ENCODE results near the gene ALDH7A1.

ALDH7A1 gene

DNA sequence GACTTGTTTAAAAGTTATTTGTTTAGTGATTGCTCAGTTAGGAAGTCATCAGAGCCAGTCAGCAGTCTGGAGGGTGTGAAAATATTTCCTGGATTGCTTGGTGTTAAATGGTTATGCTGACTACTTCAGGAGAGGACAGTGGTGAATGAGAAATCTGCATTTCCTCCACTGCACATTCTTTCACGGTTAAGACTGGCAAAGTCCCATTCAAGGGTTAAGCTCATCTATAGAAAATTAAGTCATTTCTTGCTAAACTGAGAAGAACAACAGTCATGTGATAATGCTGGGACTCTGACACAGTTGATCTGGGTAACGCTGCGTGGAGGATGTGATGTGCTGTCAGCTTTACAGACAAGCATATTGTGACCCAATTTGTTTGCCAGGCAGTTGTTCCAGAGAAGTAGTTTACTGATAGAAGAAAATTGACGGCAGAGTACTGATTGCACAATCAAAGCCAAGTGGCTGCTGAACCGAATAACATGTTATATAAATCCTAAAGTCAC is 91.4 kb downstream of the ALDH7A1 start:
- no peak for DNase-seq

- no peak for DNase-seq
Measured at GRCh38 chr5:126501448-126501847, 93.6 kb downstream of the ALDH7A1 start.

GRCh38 chr5:126499853-126500342 is 95.1 kb downstream of the ALDH7A1 start:
- no peak for DNase-seq

DNA sequence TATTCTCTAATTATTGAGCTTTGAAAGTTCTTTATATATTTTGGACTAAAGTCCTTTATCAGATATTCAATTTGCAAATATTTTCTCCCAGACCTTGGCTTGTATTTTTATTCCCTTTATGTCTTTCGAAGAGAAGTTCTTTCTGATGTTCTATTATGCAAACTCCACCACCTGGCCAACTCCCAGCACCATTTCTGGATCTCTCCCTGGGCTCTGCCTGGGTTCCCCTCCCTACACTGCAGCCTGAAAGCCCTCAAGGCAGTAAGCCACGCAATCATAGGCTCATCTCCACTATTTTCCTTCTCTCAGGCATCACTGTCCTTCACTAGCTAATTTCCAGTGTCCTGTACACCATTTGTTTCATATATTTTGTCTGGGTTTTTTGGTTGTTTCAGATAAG is 95.7 kb downstream of the ALDH7A1 start:
- DNase-seq, result no peak

GRCh38 chr5:126497506-126497905 is 97.5 kb downstream of the ALDH7A1 start:
- no peak for DNase-seq

DNA sequence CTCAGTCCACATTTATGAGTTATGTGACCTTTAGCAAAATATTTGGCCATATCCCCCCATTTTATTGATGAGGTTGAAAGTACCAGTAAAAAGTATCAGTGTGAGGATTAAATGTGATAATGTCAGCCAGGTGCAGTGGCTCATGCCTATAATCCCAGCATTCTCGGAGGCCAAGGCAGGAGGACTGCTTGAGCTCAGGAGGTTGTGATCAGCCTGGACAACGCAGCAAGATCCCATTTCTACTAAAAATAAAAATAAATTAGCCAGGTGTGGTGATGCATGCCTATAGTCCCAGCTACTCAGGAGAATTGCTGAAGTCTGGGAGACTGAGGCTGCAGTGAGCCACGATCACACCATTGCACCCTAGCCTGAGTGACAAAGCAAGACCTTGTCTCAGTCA is 100.6 kb downstream of the ALDH7A1 start:
- no peak for DNase-seq

- DNase-seq, result no peak
Measured at GRCh38 chr5:126492939-126493338, 102.1 kb downstream of the ALDH7A1 start.

GRCh38 chr5:126490167-126490940 is 104.7 kb downstream of the ALDH7A1 start:
- DNase-seq, result no peak

- no peak for DNase-seq
Measured at GRCh38 chr5:126488443-126489065, 106.5 kb downstream of the ALDH7A1 start.

- no peak for DNase-seq
Measured at GRCh38 chr5:126487596-126487995, 107.4 kb downstream of the ALDH7A1 start.

GRCh38 chr5:126486332-126486731 is 108.7 kb downstream of the ALDH7A1 start:
- no peak for DNase-seq

DNA sequence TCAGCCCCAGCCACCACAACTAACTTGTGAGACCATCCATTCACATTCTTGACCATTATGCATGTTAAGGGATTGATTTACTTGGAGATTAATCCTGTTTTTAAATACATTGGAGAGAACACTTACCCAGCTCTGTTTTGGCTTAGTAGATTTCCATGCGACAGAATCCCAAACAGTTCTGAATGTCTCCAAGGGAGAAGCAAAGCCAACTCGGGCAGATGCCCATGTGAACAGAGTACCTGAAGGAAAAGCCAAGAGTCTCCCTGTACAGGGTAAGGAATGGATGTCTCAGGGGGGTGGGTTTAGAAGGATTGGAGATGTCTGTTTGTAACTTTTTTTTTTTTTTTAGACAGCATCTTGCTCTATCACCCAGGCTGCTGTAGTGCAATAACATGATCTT is 110.8 kb downstream of the ALDH7A1 start:
- DNase-seq, result no peak

DNA sequence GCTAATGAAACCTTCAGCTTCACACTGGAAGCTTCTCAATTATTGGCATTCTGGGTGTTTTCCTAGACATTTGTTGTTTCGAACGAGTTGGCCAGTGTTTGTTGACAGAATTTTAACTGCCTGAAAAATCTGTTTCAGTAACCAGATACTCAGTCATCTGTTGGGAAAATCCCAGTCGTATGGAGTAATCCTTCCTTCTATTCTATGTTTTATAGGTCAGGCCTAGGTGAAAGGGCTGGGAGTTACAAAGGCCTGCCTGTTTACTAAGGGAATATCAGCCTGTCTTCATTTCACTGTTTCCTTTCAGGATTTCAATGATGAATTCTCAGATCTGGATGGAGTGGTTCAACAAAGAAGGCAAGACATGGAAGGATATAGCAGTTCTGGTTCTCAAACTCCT is 111.9 kb downstream of the ALDH7A1 start:
- no peak for DNase-seq

DNA sequence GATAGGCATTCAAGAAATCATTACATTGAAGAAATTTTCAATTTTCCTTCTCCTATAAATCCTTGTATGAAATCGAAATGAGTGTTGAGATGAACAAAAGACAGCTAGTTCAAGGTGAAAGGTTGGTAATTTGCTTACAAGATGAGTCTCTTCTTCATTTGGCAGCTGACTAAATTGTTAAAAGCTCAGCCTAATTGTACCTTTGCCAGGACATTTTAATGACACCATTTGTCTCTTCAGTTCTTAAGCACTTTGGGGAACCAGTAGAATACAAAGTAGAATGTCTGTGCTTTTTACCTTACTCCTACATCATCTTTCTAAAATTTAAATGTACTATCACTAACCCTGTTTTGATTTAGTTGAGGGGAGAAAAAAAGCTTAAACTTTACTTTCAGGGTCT is 112.4 kb downstream of the ALDH7A1 start:
- DNase-seq, result no peak

DNA sequence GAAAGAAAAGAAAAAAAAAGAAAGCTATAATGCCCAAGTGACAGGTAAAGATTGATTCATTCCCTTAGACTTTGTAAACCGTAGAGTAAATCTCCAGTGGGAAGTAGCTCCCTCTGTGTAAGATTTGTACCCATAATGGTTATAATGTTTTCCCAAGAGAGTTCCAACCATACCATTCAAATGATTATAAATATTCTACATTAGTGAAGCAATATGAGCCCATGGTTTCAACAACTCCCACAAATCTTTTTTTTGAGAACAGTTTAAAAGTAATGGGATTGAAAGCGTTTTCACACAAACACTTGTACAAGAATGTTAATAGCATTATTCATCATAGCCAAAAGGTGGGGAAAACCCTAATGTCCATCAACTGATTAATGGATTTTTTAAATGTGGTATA is 113.8 kb downstream of the ALDH7A1 start:
- no peak for DNase-seq

Data from activated naive CD4-positive, alpha-beta T cell (primary cell).